ENCODE data around the gene EHD4.

Gene EHD4

GRCh38 chr15:41971895-41972252 lies 483 bp downstream of the EHD4 start:
- peak overlapping the region; percentile 98 for H3K4me3 ChIP-seq (ENCODE audit: low read depth, low read length)
- peaks cover 11% of the 10 kb centered on the region for H3K4me1 ChIP-seq (ENCODE audit: control insufficient read depth, insufficient read depth, low read length)
- H3K9me3 ChIP-seq (ENCODE audit: control insufficient read depth, insufficient read depth, low read length): no peaks in the 10 kb centered on the region
- H3K27me3 ChIP-seq (ENCODE audit: control insufficient read depth, insufficient read depth, low read length): no peaks in the 10 kb centered on the region
- peak overlapping the region; percentile 79 for H3K9ac ChIP-seq (ENCODE audit: low read depth, low read length)
- no peaks in the 10 kb centered on the region for H3K36me3 ChIP-seq (ENCODE audit: control insufficient read depth, insufficient read depth, low read length)

GRCh38 chr15:41971089-41971894 lies 1.1 kb downstream of the EHD4 start:
- H3K36me3 ChIP-seq (ENCODE audit: control insufficient read depth, insufficient read depth, low read length): no peaks in the 10 kb centered on the region

DNA sequence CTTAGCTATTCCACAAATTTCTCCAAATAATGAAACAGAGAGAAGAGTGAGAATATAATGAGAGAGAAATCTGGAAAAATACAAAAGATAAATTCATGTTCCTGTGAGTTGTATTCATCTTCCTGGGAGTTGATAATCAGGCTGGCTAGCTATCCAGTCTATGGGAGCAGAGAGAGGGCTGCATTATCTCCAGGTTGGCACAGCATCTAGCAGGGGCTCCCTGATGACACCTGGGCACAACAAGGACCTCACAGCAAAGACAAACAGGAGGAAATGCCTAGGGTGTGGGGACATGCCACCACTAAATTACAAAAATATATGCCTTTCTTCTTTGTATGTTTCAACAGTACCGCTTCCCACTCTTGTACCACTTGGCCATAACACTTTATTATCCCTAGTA lies 1.9 kb downstream of the EHD4 start:
- Histone ChIP-seq H3K4me3 (ENCODE audit: low read depth, low read length) (no peak overlapping the region), H3K27me3 (ENCODE audit: control insufficient read depth, insufficient read depth, low read length) (no peaks in the 10 kb centered on the region), H3K4me1 (ENCODE audit: control insufficient read depth, insufficient read depth, low read length) (peaks cover 11% of the 10 kb centered on the region), H3K9ac (ENCODE audit: low read depth, low read length) (no peak overlapping the region), H3K36me3 (ENCODE audit: control insufficient read depth, insufficient read depth, low read length) (no peaks in the 10 kb centered on the region), H3K9me3 (ENCODE audit: control insufficient read depth, insufficient read depth, low read length) (no peaks in the 10 kb centered on the region)

More at GRCh38 chr15:41971089-41971894, 1.1 kb downstream of the EHD4 start:
- Histone ChIP-seq H3K27me3 (ENCODE audit: control insufficient read depth, insufficient read depth, low read length) (no peaks in the 10 kb centered on the region), H3K4me1 (ENCODE audit: control insufficient read depth, insufficient read depth, low read length) (peaks cover 11% of the 10 kb centered on the region), H3K9me3 (ENCODE audit: control insufficient read depth, insufficient read depth, low read length) (no peaks in the 10 kb centered on the region), H3K4me3 (ENCODE audit: low read depth, low read length) (peak overlapping the region; percentile 98), H3K9ac (ENCODE audit: low read depth, low read length) (peak overlapping the region; percentile 67)

DNA sequence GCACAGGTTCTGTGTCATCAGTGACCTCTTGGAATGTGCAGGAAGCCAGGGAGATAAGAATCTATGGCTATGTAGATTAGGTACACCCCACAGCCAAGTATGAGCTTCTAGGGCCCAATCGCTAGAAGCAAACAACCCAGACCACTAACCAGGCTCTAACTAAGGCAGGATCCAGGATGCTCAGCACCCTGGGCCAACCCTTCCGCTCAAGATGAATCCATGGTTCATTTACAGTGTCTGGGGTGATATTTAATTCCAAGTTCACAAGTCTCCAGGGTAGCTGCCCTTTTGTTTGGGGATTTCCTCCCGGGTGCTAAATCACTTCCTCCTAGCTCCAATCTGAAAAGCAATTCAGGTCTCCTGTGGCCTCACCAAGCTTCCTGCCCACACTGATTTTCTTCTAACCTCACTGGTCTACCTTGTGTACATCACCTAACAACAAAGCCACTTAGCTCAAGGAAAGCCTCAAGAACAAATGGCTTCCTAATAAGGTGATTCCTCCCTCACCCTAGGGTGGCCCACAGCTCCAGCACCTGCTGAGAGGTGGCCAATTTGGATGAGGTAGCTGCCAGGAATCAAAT lies 2.4 kb downstream of the EHD4 start:
- no peaks in the 10 kb centered on the region for H3K36me3 ChIP-seq (ENCODE audit: control insufficient read depth, insufficient read depth, low read length)
- H3K4me1 ChIP-seq (ENCODE audit: control insufficient read depth, insufficient read depth, low read length): peaks cover 11% of the 10 kb centered on the region
- H3K9me3 ChIP-seq (ENCODE audit: control insufficient read depth, insufficient read depth, low read length): no peaks in the 10 kb centered on the region
- H3K27me3 ChIP-seq (ENCODE audit: control insufficient read depth, insufficient read depth, low read length): no peaks in the 10 kb centered on the region
- no peak overlapping the region for H3K9ac ChIP-seq (ENCODE audit: low read depth, low read length)
- no peak overlapping the region for H3K4me3 ChIP-seq (ENCODE audit: low read depth, low read length)

GRCh38 chr15:41968701-41969100 lies 3.7 kb downstream of the EHD4 start:
- H3K27me3 ChIP-seq (ENCODE audit: control insufficient read depth, insufficient read depth, low read length): no peaks in the 10 kb centered on the region
- H3K4me3 ChIP-seq (ENCODE audit: low read depth, low read length): no peak overlapping the region
- H3K4me1 ChIP-seq (ENCODE audit: control insufficient read depth, insufficient read depth, low read length): peaks cover 11% of the 10 kb centered on the region
- no peaks in the 10 kb centered on the region for H3K36me3 ChIP-seq (ENCODE audit: control insufficient read depth, insufficient read depth, low read length)
- H3K9me3 ChIP-seq (ENCODE audit: control insufficient read depth, insufficient read depth, low read length): no peaks in the 10 kb centered on the region
- H3K9ac ChIP-seq (ENCODE audit: low read depth, low read length): no peak overlapping the region

GRCh38 chr15:41967506-41968206 lies 4.7 kb downstream of the EHD4 start:
- H3K4me3 ChIP-seq (ENCODE audit: low read depth, low read length): no peak overlapping the region
- H3K9ac ChIP-seq (ENCODE audit: low read depth, low read length): no peak overlapping the region
- peaks cover 11% of the 10 kb centered on the region for H3K4me1 ChIP-seq (ENCODE audit: control insufficient read depth, insufficient read depth, low read length)

GRCh38 chr15:41966920-41967465 lies 5.4 kb downstream of the EHD4 start:
- peaks cover 11% of the 10 kb centered on the region for H3K4me1 ChIP-seq (ENCODE audit: control insufficient read depth, insufficient read depth, low read length)
- no peaks in the 10 kb centered on the region for H3K36me3 ChIP-seq (ENCODE audit: control insufficient read depth, insufficient read depth, low read length)
- no peaks in the 10 kb centered on the region for H3K9me3 ChIP-seq (ENCODE audit: control insufficient read depth, insufficient read depth, low read length)
- no peaks in the 10 kb centered on the region for H3K27me3 ChIP-seq (ENCODE audit: control insufficient read depth, insufficient read depth, low read length)
- no peak overlapping the region for H3K4me3 ChIP-seq (ENCODE audit: low read depth, low read length)
- H3K9ac ChIP-seq (ENCODE audit: low read depth, low read length): no peak overlapping the region

More at GRCh38 chr15:41967506-41968206, 4.7 kb downstream of the EHD4 start:
- Histone ChIP-seq H3K36me3 (ENCODE audit: control insufficient read depth, insufficient read depth, low read length) (no peaks in the 10 kb centered on the region), H3K27me3 (ENCODE audit: control insufficient read depth, insufficient read depth, low read length) (no peaks in the 10 kb centered on the region), H3K9me3 (ENCODE audit: control insufficient read depth, insufficient read depth, low read length) (no peaks in the 10 kb centered on the region)

DNA sequence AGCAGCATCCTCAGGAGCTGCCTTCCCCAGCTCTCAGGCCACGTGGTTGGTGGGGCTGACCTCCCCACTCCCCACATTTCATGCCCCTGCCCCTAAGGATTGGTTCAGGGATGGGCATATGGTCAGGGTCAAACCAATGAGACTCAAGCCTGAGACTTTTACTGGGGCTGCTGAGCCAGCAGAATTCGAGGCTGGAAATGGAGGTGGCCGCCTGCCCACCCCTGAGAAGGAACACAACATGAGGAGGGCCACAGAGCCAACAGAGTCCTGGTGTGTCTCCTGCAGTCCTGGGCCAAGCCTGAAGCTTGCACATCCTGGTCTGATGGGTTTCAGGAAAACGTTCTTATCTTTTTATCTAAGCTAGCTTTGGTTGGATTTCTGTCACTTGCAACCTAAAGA lies 5.9 kb downstream of the EHD4 start:
- H3K27me3 ChIP-seq (ENCODE audit: control insufficient read depth, insufficient read depth, low read length): no peaks in the 10 kb centered on the region
- H3K4me3 ChIP-seq (ENCODE audit: low read depth, low read length): no peak overlapping the region
- H3K36me3 ChIP-seq (ENCODE audit: control insufficient read depth, insufficient read depth, low read length): no peaks in the 10 kb centered on the region
- no peaks in the 10 kb centered on the region for H3K9me3 ChIP-seq (ENCODE audit: control insufficient read depth, insufficient read depth, low read length)
- H3K4me1 ChIP-seq (ENCODE audit: control insufficient read depth, insufficient read depth, low read length): peaks cover 11% of the 10 kb centered on the region
- no peak overlapping the region for H3K9ac ChIP-seq (ENCODE audit: low read depth, low read length)

- H3K4me3 ChIP-seq (ENCODE audit: low read depth, low read length): no peak overlapping the region
- H3K4me1 ChIP-seq (ENCODE audit: control insufficient read depth, insufficient read depth, low read length): peaks cover 5% of the 10 kb centered on the region
- H3K9me3 ChIP-seq (ENCODE audit: control insufficient read depth, insufficient read depth, low read length): no peaks in the 10 kb centered on the region
- H3K27me3 ChIP-seq (ENCODE audit: control insufficient read depth, insufficient read depth, low read length): no peaks in the 10 kb centered on the region
- no peak overlapping the region for H3K9ac ChIP-seq (ENCODE audit: low read depth, low read length)
- H3K36me3 ChIP-seq (ENCODE audit: control insufficient read depth, insufficient read depth, low read length): no peaks in the 10 kb centered on the region
Observed at GRCh38 chr15:41965441-41966413, 6.6 kb downstream of the EHD4 start.

DNA sequence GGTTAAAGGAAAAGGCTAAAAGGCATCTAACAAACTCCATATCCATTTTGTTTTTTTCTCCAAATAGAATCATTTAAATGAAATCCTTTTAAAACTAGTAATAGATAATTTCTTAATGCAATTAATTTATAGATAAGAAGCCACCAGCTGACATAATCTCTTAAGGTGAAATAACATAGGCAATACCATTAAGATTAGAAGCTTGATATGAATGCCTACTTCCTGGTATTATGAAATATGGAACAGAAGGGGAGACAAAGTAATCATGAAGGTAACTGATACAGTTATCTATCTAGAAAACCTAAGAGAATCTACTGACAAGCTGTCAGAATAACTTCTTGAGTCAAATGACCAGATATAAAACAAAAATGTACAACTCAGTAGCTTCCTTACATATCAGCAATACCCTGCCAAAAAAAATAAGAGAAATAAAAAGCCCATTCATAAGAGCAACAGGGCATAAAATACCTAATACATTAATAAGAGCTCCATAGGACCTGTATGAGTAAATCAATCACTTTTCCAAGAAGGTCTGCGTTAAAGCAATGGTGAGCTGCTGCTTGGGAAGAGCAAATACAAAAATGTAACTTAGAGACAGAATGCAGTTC lies 10.7 kb downstream of the EHD4 start:
- no peaks in the 10 kb centered on the region for H3K4me1 ChIP-seq (ENCODE audit: control insufficient read depth, insufficient read depth, low read length)
- H3K36me3 ChIP-seq (ENCODE audit: control insufficient read depth, insufficient read depth, low read length): no peaks in the 10 kb centered on the region
- H3K9me3 ChIP-seq (ENCODE audit: control insufficient read depth, insufficient read depth, low read length): no peaks in the 10 kb centered on the region
- H3K4me3 ChIP-seq (ENCODE audit: low read depth, low read length): no peak overlapping the region
- no peak overlapping the region for H3K9ac ChIP-seq (ENCODE audit: low read depth, low read length)
- H3K27me3 ChIP-seq (ENCODE audit: control insufficient read depth, insufficient read depth, low read length): no peaks in the 10 kb centered on the region
